B cell (primary cell): ENCODE measurements around the gene ACSL4. TPM values are rescaled to one million over a fixed set of nuclear protein-coding genes. Genes with fewer than 3 reads are reported as not detected.

ENCODE experiments used
- ATAC-seq: fragments of 200-7000 bp; cut with Tn5 transposase; one replicate; pipeline ENCODE4 v1.10.0; 2021; ENCODE audit warnings: low read depth, mild to moderate bottlenecking, moderate number of reproducible peaks, moderate library complexity
- CTCF ChIA-PET: fragments of 350-600 bp; sonication (Branson Sonifier 250); formaldehyde crosslinking; loops from one replicate; lab custom pipeline; 2021; ENCODE audit warnings: antibody characterized with exemption, inconsistent platforms; lab: Charles Lee
- POLR2A ChIA-PET: fragments of 350-600 bp; sonication (Branson Sonifier 250); formaldehyde crosslinking; loops from one replicate; lab custom pipeline; 2021; ENCODE audit warnings: antibody characterized with exemption; lab: Charles Lee
- DNase-seq: peaks from one replicate; pipeline ENCODE4 v3.0.0; 2013
- H2AFZ ChIP-seq: 2 replicates; pipeline ENCODE4 v1.6.1; 2012; ENCODE audit warnings: mild to moderate bottlenecking, low read depth, low read length; ENCODE audit not compliant: insufficient read depth, poor library complexity, severe bottlenecking
- H3K27ac ChIP-seq, 2 donors: 1 replicate in 1 of 2; 2 replicates in 1 of 2; pipeline ENCODE4 v1.5.1; 2012 to 2013; ENCODE audit warnings: low read length in 2 of 2, mild to moderate bottlenecking in 2 of 2, moderate library complexity in 1 of 2
- H3K27me3 ChIP-seq, 4 experiments: fragments of 200-600 bp in 1 of 4; sonication (generic) in 1 of 4; replicated peaks in 1 of 4; 1 replicate in 2 of 4; 2 replicates in 2 of 4; pipeline versions ENCODE4 v1.6.1 to v1.7.0; 2013 to 2016; ENCODE audit warnings: low read length in 3 of 4, mild to moderate bottlenecking in 2 of 4, mixed read lengths in 1 of 4, moderate library complexity in 1 of 4; ENCODE audit not compliant: insufficient read depth in 4 of 4, control insufficient read depth in 3 of 4; ENCODE audit errors: control extremely low read depth in 1 of 4
- H3K36me3 ChIP-seq, 2 experiments: replicated peaks in 1 of 2; 1 replicate in 1 of 2; 2 replicates in 1 of 2; pipeline versions ENCODE4 v1.6.1 to v1.7.1; 2013; ENCODE audit warnings: low read length in 1 of 2; ENCODE audit not compliant: insufficient read depth in 2 of 2, control insufficient read depth in 1 of 2; ENCODE audit errors: control extremely low read depth in 1 of 2, extremely low read depth in 1 of 2
- H3K4me1 ChIP-seq, 2 donors: fragments of 200-600 bp in 1 of 2; sonication (generic) in 1 of 2; 1 replicate in 1 of 2; 2 replicates in 1 of 2; pipeline versions ENCODE4 v1.5.1 to v1.6.1; 2013 to 2017; ENCODE audit warnings: low read length in 2 of 2; ENCODE audit not compliant: control insufficient read depth in 2 of 2, insufficient read depth in 2 of 2
- H3K4me2 ChIP-seq: replicated peaks from 2 replicates; pipeline ENCODE3; 2012; ENCODE audit warnings: mild to moderate bottlenecking, low read depth, low read length; ENCODE audit not compliant: poor library complexity, severe bottlenecking
- H3K4me3 ChIP-seq, 5 experiments: fragments of 200-600 bp in 1 of 5; sonication (generic) in 1 of 5; 1 replicate in 3 of 5; 2 replicates in 2 of 5; pipeline versions ENCODE4 v1.5.1 to v1.7.0; 2011 to 2016; ENCODE audit warnings: low read length in 4 of 5, mild to moderate bottlenecking in 4 of 5, low read depth in 2 of 5, control low read depth in 1 of 5, moderate library complexity in 1 of 5; ENCODE audit not compliant: insufficient read depth in 1 of 5; ENCODE audit errors: control extremely low read depth in 1 of 5, extremely low read depth in 1 of 5
- H3K79me2 ChIP-seq: fragments of 200-600 bp; sonication (generic); one replicate; pipeline ENCODE4 v1.6.0; 2016; ENCODE audit warnings: low read length; ENCODE audit not compliant: control insufficient read depth, insufficient read depth
- H3K9ac ChIP-seq: fragments of 200-600 bp; sonication (generic); 2 replicates; pipeline ENCODE4 v1.6.1; 2017; ENCODE audit warnings: mild to moderate bottlenecking, low read length, moderate library complexity
- H3K9me3 ChIP-seq, 3 donors: one replicate each; pipeline versions ENCODE4 v1.6.1 to v1.7.1; 2013; ENCODE audit warnings: low read length in 2 of 3; ENCODE audit not compliant: control insufficient read depth in 2 of 3, insufficient read depth in 1 of 3; ENCODE audit errors: control extremely low read depth in 1 of 3
- H4K20me1 ChIP-seq: 2 replicates; pipeline ENCODE4 v1.6.0; 2012; ENCODE audit warnings: mild to moderate bottlenecking, low read length; ENCODE audit not compliant: insufficient read depth, control insufficient read depth, poor library complexity, severe bottlenecking
- H3K27ac Mint-ChIP-seq: one replicate; pipeline ENCODE4 v1.8.0; 2021; ENCODE audit warnings: mixed read lengths
- H3K27me3 Mint-ChIP-seq: one replicate; pipeline ENCODE4 v1.8.0; 2021; ENCODE audit warnings: mixed read lengths
- H3K4me1 Mint-ChIP-seq: one replicate; pipeline ENCODE4 v1.8.0; 2021; ENCODE audit warnings: mixed read lengths
- H3K4me3 Mint-ChIP-seq: one replicate; pipeline ENCODE4 v1.8.0; 2021; ENCODE audit warnings: mixed read lengths
- H3K9me3 Mint-ChIP-seq: one replicate; pipeline ENCODE4 v1.8.0; 2022; ENCODE audit warnings: mixed read lengths; ENCODE audit not compliant: insufficient read depth
- EZH2 ChIP-seq: IDR thresholded peaks from 2 replicates; pipeline ENCODE4 v1.6.1; 2012; ENCODE audit warnings: borderline replicate concordance, low read depth, mild to moderate bottlenecking, moderate library complexity, low read length; ENCODE audit not compliant: insufficient read depth, poor library complexity, severe bottlenecking
- WGBS: methylation state at CpG from one replicate; pipeline ENCODE4 v1.1.5; 2013; ENCODE audit warnings: missing lambda C conversion rate; ENCODE audit not compliant: insufficient coverage; 5-methylcytosine and 5-hydroxymethylcytosine counted together
- intact Hi-C: fragments of 100-400 bp; cut with micrococcal nuclease; formaldehyde crosslinking; loops from one replicate; pipeline ENCODE4 v1.10.0; 2022
- polyA plus RNA-seq: library from polyadenylated mRNA; depleted of rRNA; stranded (reverse); fragments of >200 nt; gene quantifications from 2 replicates; pipeline ENCODE4 v1.2.3, GENCODE V29; 2012
- total RNA-seq, 2 donors: library from RNA; stranded (reverse); fragments of 120-200 nt in 1 of 2; gene quantifications; 1 replicate in 1 of 2; 2 replicates in 1 of 2; pipeline versions ENCODE4 v1.2.3 to v1.2.4, GENCODE V29; 2013 to 2022
- TF ChIP-seq, protein P1 (sequence below): fragments of 200-600 bp; IDR thresholded peaks from one replicate; pipeline ENCODE4 v1.8.0; 2022; ENCODE audit warnings: antibody characterized with exemption, mild to moderate bottlenecking

Gene ACSL4
- total and polyA plus RNA-seq, 2 donors (not counting 1 experiment from before 2014, with no cell fraction given), result 4.0 to 29.1 TPM

DNA sequence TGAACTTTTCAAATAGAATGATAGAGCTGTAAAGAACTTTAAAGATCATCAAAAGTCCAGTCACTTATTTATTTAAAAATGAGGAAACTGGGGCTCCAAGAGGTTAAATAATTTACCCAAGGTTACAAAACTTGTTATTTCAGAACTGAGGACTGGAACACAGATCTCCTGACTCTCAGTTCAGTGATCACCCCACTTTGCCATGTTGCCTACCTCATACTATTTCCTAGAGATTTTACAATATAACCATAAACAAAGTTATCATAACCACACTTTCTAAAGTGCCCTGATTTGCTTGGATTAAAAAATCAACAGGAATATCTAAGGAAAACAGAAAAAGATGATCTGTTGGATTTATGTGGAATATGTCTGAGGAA is 7.4 kb upstream of the ACSL4 start:
- intact Hi-C loops, result no loop called here
- no peaks in the 10 kb centered on the region for H3K36me3 ChIP-seq

DNA sequence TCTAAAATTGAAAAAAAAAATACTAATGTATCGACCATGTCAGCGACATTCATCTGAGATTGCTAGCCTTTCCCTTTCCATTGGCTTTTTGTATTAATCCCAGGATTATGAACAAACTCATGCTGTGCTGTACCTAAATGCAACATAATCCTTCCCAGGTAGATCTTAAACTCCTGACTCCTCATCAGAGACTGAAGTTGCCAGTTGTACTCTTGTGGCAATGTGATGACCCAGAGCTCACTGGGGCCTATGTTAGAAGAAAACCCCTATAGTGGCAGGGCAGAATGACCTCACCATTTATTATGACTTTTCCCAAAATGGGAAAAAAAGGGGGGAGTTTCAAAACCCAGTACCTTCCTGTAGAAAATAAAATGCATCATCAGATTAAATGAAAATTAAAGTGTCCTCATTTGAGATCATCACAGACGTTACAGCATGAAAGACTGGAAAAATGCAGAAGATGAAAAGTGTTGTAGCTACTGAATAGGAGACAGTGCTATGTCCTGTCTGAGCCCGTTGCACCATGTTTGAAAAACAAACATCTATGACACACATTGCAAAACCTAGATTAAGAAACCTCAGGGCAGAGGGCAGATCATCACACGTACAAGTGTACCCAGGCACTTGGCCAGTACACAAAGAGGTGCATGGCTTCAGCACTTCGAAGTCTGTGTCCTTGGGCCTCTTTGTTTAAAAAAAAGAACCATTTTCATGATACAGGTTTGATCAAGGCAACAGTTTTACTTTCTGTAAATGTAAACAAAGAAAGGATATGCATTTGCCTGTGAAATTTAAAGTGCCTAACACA is 6.8 kb upstream of the ACSL4 start:
- H3K36me3 ChIP-seq, result no peaks in the 10 kb centered on the region
- no peaks in the 10 kb centered on the region for H3K9me3 ChIP-seq
- peaks cover 3% of the 10 kb centered on the region for H3K4me1 Mint-ChIP-seq
- no peaks in the 10 kb centered on the region for H3K27me3 Mint-ChIP-seq
- H2AFZ ChIP-seq, result no peak overlapping the region
- POLR2A ChIA-PET, result no interaction called here
- H3K9me3 Mint-ChIP-seq, result no peaks in the 10 kb centered on the region
- WGBS, result 96% methylated on average over 4 of the region's 6 CpGs
- TF ChIP-seq, protein P1, sequence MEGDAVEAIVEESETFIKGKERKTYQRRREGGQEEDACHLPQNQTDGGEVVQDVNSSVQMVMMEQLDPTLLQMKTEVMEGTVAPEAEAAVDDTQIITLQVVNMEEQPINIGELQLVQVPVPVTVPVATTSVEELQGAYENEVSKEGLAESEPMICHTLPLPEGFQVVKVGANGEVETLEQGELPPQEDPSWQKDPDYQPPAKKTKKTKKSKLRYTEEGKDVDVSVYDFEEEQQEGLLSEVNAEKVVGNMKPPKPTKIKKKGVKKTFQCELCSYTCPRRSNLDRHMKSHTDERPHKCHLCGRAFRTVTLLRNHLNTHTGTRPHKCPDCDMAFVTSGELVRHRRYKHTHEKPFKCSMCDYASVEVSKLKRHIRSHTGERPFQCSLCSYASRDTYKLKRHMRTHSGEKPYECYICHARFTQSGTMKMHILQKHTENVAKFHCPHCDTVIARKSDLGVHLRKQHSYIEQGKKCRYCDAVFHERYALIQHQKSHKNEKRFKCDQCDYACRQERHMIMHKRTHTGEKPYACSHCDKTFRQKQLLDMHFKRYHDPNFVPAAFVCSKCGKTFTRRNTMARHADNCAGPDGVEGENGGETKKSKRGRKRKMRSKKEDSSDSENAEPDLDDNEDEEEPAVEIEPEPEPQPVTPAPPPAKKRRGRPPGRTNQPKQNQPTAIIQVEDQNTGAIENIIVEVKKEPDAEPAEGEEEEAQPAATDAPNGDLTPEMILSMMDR, result no peak
- no peak for TF ChIP-seq EZH2
- DNase-seq (no peak), ATAC-seq (no peak)
- H3K9ac ChIP-seq, result no peak overlapping the region
- H3K27ac ChIP-seq, result no peak overlapping the region
- CTCF ChIA-PET, result no interaction called here
- no peaks in the 10 kb centered on the region for H3K4me1 ChIP-seq
- H3K27me3 ChIP-seq, result no peaks in the 10 kb centered on the region
- intact Hi-C loops, result loop anchor here (10.0 kb wide), 1 partner anchor 255 kb away; the partner anchor contains the start of gene GUCY2F
- no peaks in the 10 kb centered on the region for H3K79me2 ChIP-seq
- no peak overlapping the region for H3K4me3 Mint-ChIP-seq
- H3K27ac Mint-ChIP-seq, result no peak overlapping the region
- no peak overlapping the region for H3K4me3 ChIP-seq
- no peaks in the 10 kb centered on the region for H4K20me1 ChIP-seq
- H3K4me2 ChIP-seq, result no peak overlapping the region

More for the DNA sequence above, 7.4 kb upstream of the ACSL4 start:
- Mint-ChIP-seq H3K9me3 (no peaks in the 10 kb centered on the region), H3K4me1 (no peaks in the 10 kb centered on the region), H3K4me3 (no peak overlapping the region), H3K27ac (no peak overlapping the region), H3K27me3 (no peaks in the 10 kb centered on the region)
- Histone ChIP-seq H3K79me2 (no peaks in the 10 kb centered on the region), H3K27ac (no peak overlapping the region), H2AFZ (no peak overlapping the region), H3K27me3 (no peaks in the 10 kb centered on the region), H3K4me2 (no peak overlapping the region), H3K4me3 (no peak overlapping the region), H3K9me3 (no peaks in the 10 kb centered on the region), H4K20me1 (no peaks in the 10 kb centered on the region), H3K4me1 (no peaks in the 10 kb centered on the region), H3K9ac (no peak overlapping the region)
- DNase-seq (no peak), ATAC-seq (no peak)
- CTCF ChIA-PET, result no interaction called here
- POLR2A ChIA-PET, result no interaction called here
- TF ChIP-seq, protein P1, result no peak
- no peak for TF ChIP-seq EZH2
